ENCODE data around the gene OR10H5.
"Not testable (repeated sequence)": the region's sequence is repeated elsewhere in the genome, so short reads cannot be mapped to it uniquely, and the experiment has no call there.

The OR10H5 gene

DNA sequence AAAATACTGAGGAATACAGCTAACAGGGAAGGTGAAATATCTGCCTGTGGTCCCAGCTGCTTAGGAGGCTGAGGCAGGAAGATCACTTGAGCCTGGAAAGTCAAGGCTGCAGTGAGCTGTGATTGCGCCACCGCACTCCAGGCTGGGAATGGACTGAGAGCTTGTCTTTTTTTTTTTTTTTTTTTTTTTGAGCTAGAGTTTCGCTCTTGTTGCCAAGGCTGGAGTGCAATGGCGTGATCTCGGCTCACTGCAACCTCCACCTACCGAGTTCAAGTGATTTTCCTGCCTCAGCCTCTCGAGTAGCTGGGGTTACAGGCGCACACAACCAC, 56.4 kb downstream of the OR10H5 start:
- DNase-seq (ENCODE audit: low read depth in 3 of 3) = not testable (repeated sequence)

- no peak for DNase-seq (ENCODE audit: low read depth in 3 of 3)
These were observed 59.5 kb downstream of the OR10H5 start for GRCh38 chr19:15846923-15847322.

- no peak for DNase-seq (ENCODE audit: low read depth in 3 of 3)
These were observed 62.9 kb downstream of the OR10H5 start for GRCh38 chr19:15850385-15850784.

Measured in stimulated activated CD4-positive, alpha-beta T cell treated with anti-CD3 and anti-CD28 coated beads, TNF-alpha, amount 100 ng/mL, for 48 hours (primary cell).